Measurements from ENCODE around the gene SLC4A1AP. TPM values are rescaled to one million over a fixed set of nuclear protein-coding genes. Genes with fewer than 3 reads are reported as not detected.

SLC4A1AP gene
- total RNA-seq, 1 experiment from 2014 or later, result 29.1 TPM

GRCh38 chr2:27720004-27720551, 56.4 kb downstream of the SLC4A1AP start:
- ATAC-seq (peak; percentile 73), DNase-seq (peak; percentile 99)
- no peak overlapping the region; the same call in 1 of the 2 replicates for H3K9ac ChIP-seq (ENCODE audit: low read length)
- peak overlapping the region; percentile 31; the same call in 1 of the 2 replicates for H3K4me2 ChIP-seq (ENCODE audit: low read length)
- no peaks in the 10 kb centered on the region for H3F3A ChIP-seq (ENCODE audit: low read length, unreplicated experiment)
- no TSS peak for BruUV-seq (replicated peaks)
- no peak overlapping the region for H3K4me3 ChIP-seq (ENCODE audit: low read length)
- TF ChIP-seq EZH2 (IDR thresholded peaks at IDR 0.05; ENCODE audit: low read length, unreplicated experiment) (no peak), CTCF (conservative IDR thresholded peaks at IDR 0.05; ENCODE audit: low read depth, low read length) (no peak), EZH2phosphoT487 (IDR thresholded peaks at IDR 0.05; ENCODE audit: borderline replicate concordance, low read length) (no peak)
- H3K4me1 ChIP-seq (ENCODE audit: insufficient read depth, low read length), result peaks cover 54% of the 10 kb centered on the region
- no peaks in the 10 kb centered on the region for H3K27me3 ChIP-seq (ENCODE audit: low read length)
- peak overlapping the region; percentile 63 for H3K27ac ChIP-seq (ENCODE audit: low read length)
- CTCF ChIA-PET, result interaction anchor here (0.6 kb wide), 1 partner anchor 13 kb away, joined by 3 read pairs; no protein-coding TSS in a partner anchor
- no peaks in the 10 kb centered on the region for H3K9me3 ChIP-seq (ENCODE audit: low read length)
- POLR2A ChIA-PET (ENCODE audit: unreplicated experiment), result no interaction called here
- H3K79me2 ChIP-seq (ENCODE audit: low read length), result no peaks in the 10 kb centered on the region
- H4K20me1 ChIP-seq (ENCODE audit: low read length), result no peaks in the 10 kb centered on the region
- intact Hi-C loops (cut with micrococcal nuclease), result no loop called here
- no peak overlapping the region for H2AFZ ChIP-seq (ENCODE audit: low read length)
- H3K9me2 ChIP-seq (replicated peaks; ENCODE audit: low read length), result no peaks in the 10 kb centered on the region
- H3K36me3 ChIP-seq (ENCODE audit: low read depth, low read length), result no peaks in the 10 kb centered on the region

- no peaks in the 10 kb centered on the region for H3F3A ChIP-seq (ENCODE audit: low read length, unreplicated experiment)
- H3K9me3 ChIP-seq (ENCODE audit: low read length), result no peaks in the 10 kb centered on the region
- intact Hi-C loops (cut with micrococcal nuclease), result no loop called here
- TF ChIP-seq EZH2 (IDR thresholded peaks at IDR 0.05; ENCODE audit: low read length, unreplicated experiment), result no peak
- TF ChIP-seq EZH2phosphoT487 (IDR thresholded peaks at IDR 0.05; ENCODE audit: borderline replicate concordance, low read length), result no peak
- H3K27ac ChIP-seq (ENCODE audit: low read length), result peak overlapping the region; percentile 63
- no peak overlapping the region for H3K4me3 ChIP-seq (ENCODE audit: low read length)
- peak overlapping the region; percentile 31 for H3K4me2 ChIP-seq (ENCODE audit: low read length)
- BruUV-seq (replicated peaks), result no TSS peak
- ATAC-seq (peak; percentile 16; the same call in 1 of the 2 replicates), DNase-seq (peak; percentile 58)
- H2AFZ ChIP-seq (ENCODE audit: low read length), result peak overlapping the region; percentile 39
- no peaks in the 10 kb centered on the region for H3K9me2 ChIP-seq (replicated peaks; ENCODE audit: low read length)
- H3K4me1 ChIP-seq (ENCODE audit: insufficient read depth, low read length), result peaks cover 51% of the 10 kb centered on the region
- no peaks in the 10 kb centered on the region for H3K36me3 ChIP-seq (ENCODE audit: low read depth, low read length)
- no peaks in the 10 kb centered on the region for H3K79me2 ChIP-seq (ENCODE audit: low read length)
- ChIA-PET POLR2A (ENCODE audit: unreplicated experiment) (no interaction called here), CTCF (no interaction called here)
- no peak overlapping the region for H3K9ac ChIP-seq (ENCODE audit: low read length)
- no peaks in the 10 kb centered on the region for H4K20me1 ChIP-seq (ENCODE audit: low read length)
- no peaks in the 10 kb centered on the region for H3K27me3 ChIP-seq (ENCODE audit: low read length)
Measured at GRCh38 chr2:27721335-27721734, 57.6 kb downstream of the SLC4A1AP start.

- POLR2A ChIA-PET (ENCODE audit: unreplicated experiment), result no interaction called here
- no peak for ATAC-seq
- no TSS peak for BruUV-seq (replicated peaks)
- H3K27me3 ChIP-seq (ENCODE audit: low read length), result no peaks in the 10 kb centered on the region
- H3F3A ChIP-seq (ENCODE audit: low read length, unreplicated experiment), result no peaks in the 10 kb centered on the region
- H4K20me1 ChIP-seq (ENCODE audit: low read length), result no peaks in the 10 kb centered on the region
- no peaks in the 10 kb centered on the region for H3K9me2 ChIP-seq (replicated peaks; ENCODE audit: low read length)
- H3K4me2 ChIP-seq (ENCODE audit: low read length), result peak overlapping the region; percentile 31; the same call in 1 of the 2 replicates
- peaks cover 47% of the 10 kb centered on the region for H3K4me1 ChIP-seq (ENCODE audit: insufficient read depth, low read length)
- no peak overlapping the region for H3K4me3 ChIP-seq (ENCODE audit: low read length)
- DNase-seq, result no peak
- TF ChIP-seq EZH2 (IDR thresholded peaks at IDR 0.05; ENCODE audit: low read length, unreplicated experiment), result no peak
- no peak for TF ChIP-seq EZH2phosphoT487 (IDR thresholded peaks at IDR 0.05; ENCODE audit: borderline replicate concordance, low read length)
- no peak for TF ChIP-seq CTCF (conservative IDR thresholded peaks at IDR 0.05; ENCODE audit: low read depth, low read length)
- CTCF ChIA-PET, result no interaction called here
- H2AFZ ChIP-seq (ENCODE audit: low read length), result no peak overlapping the region
- intact Hi-C loops (cut with micrococcal nuclease), result no loop called here
- no peak overlapping the region for H3K9ac ChIP-seq (ENCODE audit: low read length)
- peak overlapping the region; percentile 63 for H3K27ac ChIP-seq (ENCODE audit: low read length)
- H3K9me3 ChIP-seq (ENCODE audit: low read length), result no peaks in the 10 kb centered on the region
- H3K79me2 ChIP-seq (ENCODE audit: low read length), result no peaks in the 10 kb centered on the region
- no peaks in the 10 kb centered on the region for H3K36me3 ChIP-seq (ENCODE audit: low read depth, low read length)
Measured at GRCh38 chr2:27721884-27722485, 58.3 kb downstream of the SLC4A1AP start.
